Fibroblast of the aortic adventitia (primary cell): ENCODE data around the gene IL22. TPM values are rescaled to one million over a fixed set of nuclear protein-coding genes. Genes with fewer than 3 reads are reported as not detected.

Source experiments
- DNase-seq: peaks from one replicate; pipeline ENCODE4 v3.0.0-alpha.2; 2010; ENCODE audit warnings: low read depth
- H3K4me3 ChIP-seq: 2 replicates; pipeline ENCODE4 v1.5.1; 2011; ENCODE audit warnings: low read depth, mild to moderate bottlenecking, control low read depth, low read length, moderate library complexity
- CTCF ChIP-seq: IDR thresholded peaks from 2 replicates; pipeline ENCODE4 v1.5.1; 2011; ENCODE audit warnings: mild to moderate bottlenecking, low read length, control low read depth, inconsistent platforms; ENCODE audit not compliant: insufficient read depth
- total RNA-seq: library from RNA; depleted of rRNA; stranded (reverse); fragments of >200 nt; gene quantifications from 2 replicates; pipeline ENCODE4 v1.2.3, GENCODE V29; 2012; ENCODE audit warnings: low replicate concordance

IL22 gene
- total RNA-seq, 1 donor, result not detected

DNA sequence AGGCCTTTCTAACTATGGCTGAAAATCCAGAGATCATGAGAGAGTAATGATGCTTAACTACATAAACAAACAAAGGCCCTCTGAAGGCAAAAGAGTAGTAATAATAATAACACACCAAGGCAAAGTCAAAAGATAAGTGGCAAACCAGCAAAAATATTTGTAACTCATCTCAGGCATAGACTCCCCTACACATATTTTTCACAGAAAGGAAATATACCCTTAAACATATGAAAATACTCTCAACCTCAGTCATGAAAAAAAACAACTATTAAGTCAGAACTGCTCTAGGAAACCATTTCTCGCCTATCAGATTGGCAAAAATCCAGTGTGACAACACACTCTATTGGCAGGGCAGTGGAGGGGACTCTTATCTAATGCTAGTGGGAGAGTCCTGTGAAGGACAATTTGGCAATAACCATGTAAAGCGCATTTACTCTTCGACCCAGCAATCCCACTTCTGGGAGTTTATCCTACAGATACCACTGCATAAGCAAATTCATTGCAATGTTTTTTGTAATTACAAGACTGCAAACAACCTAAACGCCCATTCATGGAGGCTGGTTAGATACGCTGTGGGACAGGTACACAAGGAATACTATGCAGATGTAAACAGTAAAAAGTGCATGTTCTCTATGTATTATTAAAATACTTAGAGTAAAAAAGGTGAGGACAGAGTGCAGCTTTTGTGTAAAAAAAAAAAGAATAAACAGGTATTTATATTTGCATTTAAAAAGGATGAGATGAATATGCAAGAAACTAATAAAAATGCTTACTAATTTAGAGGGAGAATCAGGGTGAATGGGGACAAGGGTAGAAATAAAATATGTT, 26.0 kb upstream of the IL22 start:
- peak; percentile 70 for DNase-seq

GRCh38 chr12:68276402-68276930, 23.1 kb upstream of the IL22 start:
- no peak for TF ChIP-seq CTCF
- H3K4me3 ChIP-seq, result no peak overlapping the region
- DNase-seq, result no peak

More for the DNA sequence above, 26.0 kb upstream of the IL22 start:
- no peak for TF ChIP-seq CTCF
- H3K4me3 ChIP-seq, result no peak overlapping the region

DNA sequence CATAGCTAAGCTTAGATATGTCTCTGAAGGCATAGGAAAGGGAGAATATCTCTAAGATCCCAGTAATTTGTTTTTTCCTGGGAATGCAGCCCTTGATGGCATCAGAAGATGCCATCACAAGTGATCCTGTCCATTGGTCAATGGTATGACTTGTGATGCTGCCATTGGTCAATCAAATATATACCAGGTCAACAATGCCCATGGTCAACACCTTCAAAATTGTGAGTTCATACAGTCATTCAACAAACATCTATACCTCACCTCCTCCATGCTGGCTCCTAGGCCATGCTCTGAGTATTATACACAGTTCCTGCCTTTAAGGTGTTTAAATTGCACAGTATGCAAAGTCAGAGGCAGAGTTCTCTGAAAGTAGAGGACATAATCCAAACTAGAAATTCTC, 19.3 kb upstream of the IL22 start:
- H3K4me3 ChIP-seq, result no peak overlapping the region
- TF ChIP-seq CTCF, result no peak
- no peak for DNase-seq

GRCh38 chr12:68271346-68271745, 17.9 kb upstream of the IL22 start:
- no peak for DNase-seq
- no peak for TF ChIP-seq CTCF
- H3K4me3 ChIP-seq, result no peak overlapping the region

GRCh38 chr12:68270358-68270757, 17.0 kb upstream of the IL22 start:
- TF ChIP-seq CTCF, result no peak
- no peak overlapping the region for H3K4me3 ChIP-seq
- no peak for DNase-seq

DNA sequence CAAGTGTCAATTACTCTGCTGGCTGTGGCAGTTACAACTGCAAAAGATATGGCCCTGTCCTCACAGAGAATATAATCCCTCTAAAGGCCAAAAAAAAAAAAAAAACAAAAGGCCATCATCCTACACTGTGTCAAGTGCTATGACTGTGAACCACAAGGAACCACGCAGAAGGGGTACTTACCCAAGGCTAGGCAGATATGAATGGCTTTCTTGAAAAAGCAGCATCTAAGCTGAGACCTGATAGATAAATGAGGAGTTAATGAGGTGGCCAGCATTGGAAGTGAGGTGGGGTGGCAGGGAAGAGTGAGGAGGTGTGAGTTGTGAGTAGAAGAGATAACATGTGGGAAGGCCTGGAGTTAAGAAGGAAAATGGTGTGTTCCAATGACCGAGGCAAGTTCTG, 16.4 kb upstream of the IL22 start:
- TF ChIP-seq CTCF, result no peak
- no peak overlapping the region for H3K4me3 ChIP-seq
- DNase-seq, result no peak
